GM19395 (cell line): Measurements from ENCODE around the gene IGF2BP2.
"Not testable (repeated sequence)": the region's sequence is repeated elsewhere in the genome, so short reads cannot be mapped to it uniquely, and the experiment has no call there.

Source experiments
- ATAC-seq: cut with Tn5 transposase; IDR thresholded peaks from one replicate; pipeline ENCODE4 v1.9.1; 2021; ENCODE audit warnings: mild to moderate bottlenecking, moderate library complexity; ENCODE audit not compliant: unreplicated experiment

IGF2BP2 gene

GRCh38 chr3:185647134-185647879, 177.5 kb downstream of the IGF2BP2 start:
- no peak for ATAC-seq

DNA sequence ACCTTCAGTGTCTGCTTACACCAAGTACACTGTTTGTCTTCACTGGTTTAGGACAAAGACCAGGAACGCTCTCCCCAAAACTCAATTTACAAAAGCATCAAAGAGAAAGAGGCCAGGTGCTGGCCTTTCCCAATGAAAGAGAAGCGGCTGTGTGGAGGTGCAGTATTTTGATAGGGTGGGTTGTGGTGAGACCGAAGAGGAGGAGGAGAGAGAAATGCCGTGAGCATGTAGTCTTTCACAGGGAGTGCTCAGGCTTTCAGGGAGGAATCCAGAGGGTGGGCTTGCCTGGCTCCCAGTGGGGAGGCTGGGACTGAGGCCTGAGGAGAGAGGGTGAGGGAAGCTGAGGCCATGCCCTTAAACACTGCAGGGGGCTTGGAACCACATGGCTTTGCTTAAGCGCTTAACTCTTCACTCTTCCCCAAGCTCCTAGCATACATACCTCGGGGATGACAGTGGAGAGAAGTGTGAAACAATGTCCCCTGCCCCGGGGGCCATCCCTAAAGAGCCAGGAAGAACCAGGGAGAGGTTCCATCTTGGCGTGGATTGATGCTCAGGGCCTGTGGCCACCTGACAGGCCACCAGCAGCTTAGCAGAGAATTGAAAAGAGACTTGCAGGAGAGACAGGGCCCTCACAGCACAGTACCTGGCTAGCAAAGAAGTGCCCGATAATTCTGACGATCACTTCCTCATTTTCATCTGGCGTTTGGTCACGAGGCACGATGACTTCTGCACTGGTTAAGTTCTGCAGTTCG, 178.3 kb downstream of the IGF2BP2 start:
- ATAC-seq = no peak

- ATAC-seq = no peak
Measured at GRCh38 chr3:185645596-185646381, 179.1 kb downstream of the IGF2BP2 start.

DNA sequence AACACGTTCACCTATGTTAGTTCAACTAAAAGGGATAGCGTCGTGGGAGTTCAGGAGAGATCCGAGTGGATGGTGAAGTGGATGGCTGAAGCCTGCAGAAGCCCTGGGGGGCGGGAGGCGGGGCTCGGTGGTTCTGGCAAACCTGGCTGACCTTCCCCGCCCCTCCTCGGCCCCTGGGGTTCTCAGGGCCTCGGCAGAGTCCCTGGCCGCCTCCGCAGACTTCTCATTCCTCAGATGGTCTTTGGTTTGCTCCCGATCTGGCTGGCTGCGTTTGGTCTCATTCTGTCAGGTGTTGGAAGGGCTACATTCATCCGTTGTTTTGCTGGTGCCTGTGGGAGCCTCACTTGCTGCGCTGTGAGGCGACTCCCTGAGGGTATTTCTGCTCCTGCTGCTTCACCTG, 179.7 kb downstream of the IGF2BP2 start:
- ATAC-seq = not testable (repeated sequence)

DNA sequence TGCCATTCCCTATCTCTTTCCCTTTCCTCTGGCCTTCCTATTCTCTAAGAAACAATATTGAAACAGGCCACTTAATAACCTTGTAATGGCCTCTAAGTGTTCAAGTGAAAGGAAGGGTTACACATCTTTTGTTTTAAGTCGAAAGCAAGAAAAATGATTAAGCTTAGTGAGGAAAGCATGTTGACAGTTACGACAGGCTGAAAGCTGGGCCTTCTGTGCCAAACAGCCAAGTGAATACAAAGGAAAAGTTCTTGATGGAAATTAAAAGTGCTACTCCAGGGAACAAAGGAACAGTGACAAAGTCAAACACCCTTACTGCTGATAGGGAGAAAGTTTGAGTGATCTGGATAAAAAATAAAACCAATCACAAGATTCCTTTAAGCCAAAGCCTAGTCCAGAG, 184.5 kb downstream of the IGF2BP2 start:
- ATAC-seq = no peak

DNA sequence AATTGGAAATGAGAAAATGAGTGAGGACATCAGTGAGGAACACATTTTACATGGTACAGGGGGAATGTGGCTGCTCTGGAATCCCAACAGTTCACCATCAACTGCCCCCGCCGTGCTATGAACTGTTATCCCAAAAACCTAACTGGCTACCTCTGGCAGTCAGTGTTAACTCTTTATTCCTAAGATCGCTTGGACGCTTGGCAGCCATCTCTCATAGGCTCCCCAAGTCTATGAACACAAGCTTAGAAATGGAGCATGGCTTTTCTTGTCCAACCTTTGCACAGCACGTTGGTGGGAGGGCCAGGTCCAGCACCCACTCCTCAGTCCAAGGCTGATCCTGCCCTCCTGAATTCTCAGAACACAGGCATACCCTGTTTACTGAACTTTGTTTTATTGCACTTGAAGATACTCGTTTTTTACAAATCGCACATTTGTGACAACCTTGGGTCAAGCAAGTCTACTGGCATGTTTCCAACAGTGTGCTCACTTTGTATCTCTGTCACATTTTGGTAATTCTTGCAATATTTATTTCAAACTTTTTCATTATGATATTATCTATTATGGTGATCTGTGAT, 185.1 kb downstream of the IGF2BP2 start:
- ATAC-seq = no peak

DNA sequence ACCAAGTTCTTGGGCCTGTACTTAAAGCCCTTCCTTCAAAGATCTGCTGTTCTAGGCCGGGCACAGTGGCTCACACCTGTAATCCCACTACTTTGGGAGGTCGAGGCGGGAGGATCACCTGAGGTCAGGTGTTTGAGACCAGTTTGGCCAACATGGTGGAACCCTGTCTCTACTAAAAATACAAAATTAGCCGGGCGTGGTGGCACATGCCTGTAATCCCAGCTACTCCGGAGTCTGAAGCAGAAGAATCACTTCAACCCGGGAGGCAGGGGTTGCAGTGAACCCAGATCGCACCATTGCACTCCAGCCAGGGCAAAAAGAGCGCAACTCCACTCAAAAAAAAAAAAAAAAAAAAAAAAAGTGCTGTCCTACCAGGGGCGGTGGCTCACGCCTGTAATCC, 186.2 kb downstream of the IGF2BP2 start:
- ATAC-seq = not testable (repeated sequence)

GRCh38 chr3:185637388-185637787, 187.5 kb downstream of the IGF2BP2 start:
- ATAC-seq = no peak

DNA sequence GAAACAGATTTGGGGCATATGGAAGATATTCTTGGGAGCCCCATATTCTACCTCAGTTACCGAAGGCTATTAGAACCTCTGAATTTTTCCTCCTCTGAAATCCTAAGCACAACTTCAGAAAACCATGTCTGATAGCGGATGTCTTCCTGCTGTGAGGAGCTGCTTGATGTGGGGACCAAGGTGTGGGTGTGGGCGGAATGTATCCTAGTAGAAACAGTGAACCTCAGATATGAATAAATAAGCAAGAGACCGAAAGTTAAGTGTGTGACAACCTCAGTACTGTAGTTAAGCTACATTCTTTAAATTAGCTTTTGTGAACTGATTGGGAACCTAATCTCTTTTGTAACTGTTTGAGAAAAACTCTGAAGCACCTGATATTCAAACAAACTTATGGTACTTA, 191.8 kb downstream of the IGF2BP2 start:
- no peak for ATAC-seq

GRCh38 chr3:185631508-185632206, 193.2 kb downstream of the IGF2BP2 start:
- no peak for ATAC-seq

- ATAC-seq = no peak
Measured at GRCh38 chr3:185631108-185631507, 193.7 kb downstream of the IGF2BP2 start.

GRCh38 chr3:185630182-185630622, 194.6 kb downstream of the IGF2BP2 start:
- ATAC-seq = no peak

DNA sequence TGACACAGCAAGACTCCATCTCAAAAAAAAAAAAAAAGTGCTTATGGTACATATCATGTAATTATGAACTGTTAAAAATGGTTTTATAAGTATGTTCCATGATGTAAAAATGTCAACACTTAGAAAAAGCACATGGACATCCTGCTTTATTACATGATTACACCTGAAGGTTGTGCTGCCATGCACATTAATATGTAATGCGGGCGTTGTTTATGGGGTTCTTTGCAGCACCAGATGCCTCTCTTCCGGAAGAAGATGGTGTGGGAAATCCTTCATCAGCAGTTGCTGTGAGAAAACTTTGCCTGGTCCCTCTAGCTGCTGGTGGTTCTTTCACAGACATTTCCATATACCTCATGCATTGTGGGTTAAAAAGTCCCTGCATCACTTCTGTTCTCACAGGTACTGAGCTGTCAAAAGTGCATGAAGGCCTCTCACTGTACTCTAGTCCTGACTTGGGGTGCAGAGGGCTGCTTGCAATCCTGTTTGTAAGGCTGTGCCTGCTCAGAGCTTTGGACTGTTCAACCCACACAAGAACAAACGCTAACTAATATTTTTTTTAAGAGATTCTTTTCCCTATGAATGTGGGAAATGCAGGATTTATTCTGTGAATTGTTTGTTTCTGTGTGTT, 195.2 kb downstream of the IGF2BP2 start:
- ATAC-seq = no peak

DNA sequence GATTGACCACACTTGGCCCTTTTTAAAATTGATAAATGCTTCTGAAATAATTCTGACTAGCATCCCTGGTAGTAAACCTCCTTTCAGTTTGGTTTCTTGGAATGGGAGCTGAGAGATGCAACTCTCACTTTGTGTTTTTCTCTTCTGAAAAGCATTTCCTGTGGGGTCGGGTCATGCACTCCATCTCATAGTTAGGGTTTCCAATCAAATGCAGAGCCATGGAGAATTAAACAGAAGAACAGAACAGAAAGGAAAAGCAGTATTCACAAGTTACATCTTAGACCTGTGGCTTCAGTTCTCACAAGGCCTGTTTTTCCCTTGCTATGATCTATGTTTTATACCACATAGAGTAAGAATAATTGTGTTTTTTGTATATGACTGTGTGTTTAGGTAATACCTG, 199.1 kb downstream of the IGF2BP2 start:
- no peak for ATAC-seq

GRCh38 chr3:185623939-185624665, 200.7 kb downstream of the IGF2BP2 start:
- ATAC-seq = no peak

DNA sequence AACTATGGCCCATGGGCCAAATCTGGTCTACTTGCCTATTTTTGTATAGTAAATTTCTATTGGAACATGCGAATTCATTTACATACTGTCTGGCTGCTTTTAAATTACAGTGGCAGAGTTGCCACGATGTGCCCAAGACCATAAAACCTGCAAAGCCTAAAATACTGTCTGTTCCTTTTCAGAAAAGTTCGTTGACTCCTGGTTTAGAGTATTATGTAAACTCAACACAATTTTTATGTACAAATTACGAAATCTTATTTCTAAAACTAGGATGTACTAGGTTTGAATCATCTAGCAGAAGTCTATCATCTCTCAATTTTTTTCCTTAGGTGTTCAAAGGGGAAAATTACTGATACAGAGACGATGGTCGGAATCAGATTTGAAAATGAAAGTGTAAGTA, 211.8 kb downstream of the IGF2BP2 start:
- ATAC-seq = no peak

DNA sequence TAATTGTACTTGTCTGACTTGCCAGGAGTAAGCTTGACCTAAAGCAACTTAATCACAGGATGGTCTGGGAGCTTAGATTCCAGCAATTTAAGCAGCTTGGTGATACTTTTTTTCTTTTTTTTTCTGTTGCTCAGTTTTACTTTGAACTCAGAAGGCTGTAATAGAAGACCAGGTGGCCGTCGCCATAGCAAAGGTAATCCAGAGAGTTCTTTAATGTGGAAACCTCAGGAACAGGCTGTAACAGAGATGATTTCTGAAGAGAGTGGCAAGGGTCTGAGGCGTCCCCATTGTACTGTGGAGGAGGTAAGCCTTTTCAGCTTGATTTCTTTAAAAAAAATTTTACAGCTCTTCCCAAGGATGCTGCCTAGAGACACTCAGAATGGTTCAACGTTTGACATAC, 218.6 kb downstream of the IGF2BP2 start:
- ATAC-seq = no peak

- ATAC-seq = no peak
Measured at GRCh38 chr3:185605566-185605965, 219.3 kb downstream of the IGF2BP2 start.

DNA sequence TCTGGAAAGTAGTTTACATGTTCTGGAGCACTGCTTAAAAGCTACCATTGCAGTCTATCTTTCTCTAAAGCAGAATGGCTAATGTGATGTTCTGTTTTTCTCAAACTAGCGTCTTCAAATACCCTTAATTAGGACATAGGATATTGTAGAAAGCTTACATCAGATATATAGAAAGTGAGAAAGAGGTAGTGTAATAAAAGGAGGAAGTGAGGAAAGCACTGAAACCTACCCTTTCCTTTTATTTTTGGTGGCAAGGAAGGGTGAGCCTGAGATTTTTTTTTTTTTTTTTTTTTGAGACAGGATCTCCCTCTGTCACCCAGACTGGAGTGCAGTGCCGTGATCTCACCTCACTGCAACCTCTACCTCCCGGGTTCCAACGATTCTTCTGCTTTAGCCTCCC, 229.3 kb downstream of the IGF2BP2 start:
- ATAC-seq = peak; percentile 69
